Stimulated activated CD4-positive, alpha-beta T cell treated with anti-CD3 and anti-CD28 coated beads, Interleukin-12 subunit alpha, Interleukin-12 subunit beta, amount 100 ng/mL, for 24 hours (primary cell): ENCODE results near the gene DHRS2.
"Not testable (repeated sequence)": the region's sequence is repeated elsewhere in the genome, so short reads cannot be mapped to it uniquely, and the experiment has no call there.

Experiments used
- DNase-seq, 2 experiments: peaks; one replicate each; pipeline ENCODE4 v3.0.0-alpha.2; 2020; ENCODE audit warnings: low read depth in 2 of 2

The DHRS2 gene

GRCh38 chr14:23636317-23637211 lies at the start of gene DHRS2:
Gene DHRS2, plus strand, starts transcription at chr14:23636364. Its CDS starts 2,501 bp downstream, at chr14:23638865.
- no peak for DNase-seq

- peak; percentile 53 to 76 for DNase-seq
These were observed 47.1 kb upstream of the DHRS2 start for GRCh38 chr14:23588884-23589598.

- DNase-seq: no peak
These were observed 46.6 kb upstream of the DHRS2 start for GRCh38 chr14:23589606-23590005.

- DNase-seq: no peak
These were observed 46.0 kb upstream of the DHRS2 start for GRCh38 chr14:23590198-23590597.

- DNase-seq: not testable (repeated sequence)
These were observed 42.0 kb upstream of the DHRS2 start for GRCh38 chr14:23594191-23594590.

GRCh38 chr14:23600322-23600707 lies 35.8 kb upstream of the DHRS2 start:
- no peak for DNase-seq

GRCh38 chr14:23600806-23601205 lies 35.4 kb upstream of the DHRS2 start:
- no peak for DNase-seq

- DNase-seq: no peak
These were observed 34.7 kb upstream of the DHRS2 start for GRCh38 chr14:23601424-23601823.

- DNase-seq: no peak
These were observed 34.4 kb upstream of the DHRS2 start for GRCh38 chr14:23601845-23602180.

- no peak for DNase-seq
These were observed 33.7 kb upstream of the DHRS2 start for GRCh38 chr14:23602181-23603095.

GRCh38 chr14:23603103-23603502 lies 33.1 kb upstream of the DHRS2 start:
- no peak for DNase-seq

GRCh38 chr14:23604148-23604547 lies 32.0 kb upstream of the DHRS2 start:
- DNase-seq: no peak

GRCh38 chr14:23604675-23605170 lies 31.4 kb upstream of the DHRS2 start:
- no peak for DNase-seq

- no peak for DNase-seq
These were observed 30.1 kb upstream of the DHRS2 start for GRCh38 chr14:23605931-23606585.

- no peak for DNase-seq
These were observed 27.7 kb upstream of the DHRS2 start for GRCh38 chr14:23608454-23608853.

- DNase-seq: no peak
These were observed 27.2 kb upstream of the DHRS2 start for GRCh38 chr14:23609001-23609400.

GRCh38 chr14:23609411-23610089 lies 26.6 kb upstream of the DHRS2 start:
- DNase-seq: not testable (repeated sequence)

GRCh38 chr14:23610090-23610814 lies 25.9 kb upstream of the DHRS2 start:
- no peak for DNase-seq

GRCh38 chr14:23610815-23611289 lies 25.3 kb upstream of the DHRS2 start:
- DNase-seq: no peak

- DNase-seq: no peak
These were observed 23.8 kb upstream of the DHRS2 start for GRCh38 chr14:23612354-23612732.
